HG03064 (cell line): Measurements from ENCODE around the gene SCUBE3.

Source experiments
- ATAC-seq: cut with Tn5 transposase; IDR thresholded peaks from one replicate; pipeline ENCODE4 v1.9.1; 2021; ENCODE audit warnings: low read depth; ENCODE audit not compliant: unreplicated experiment

SCUBE3 gene

DNA sequence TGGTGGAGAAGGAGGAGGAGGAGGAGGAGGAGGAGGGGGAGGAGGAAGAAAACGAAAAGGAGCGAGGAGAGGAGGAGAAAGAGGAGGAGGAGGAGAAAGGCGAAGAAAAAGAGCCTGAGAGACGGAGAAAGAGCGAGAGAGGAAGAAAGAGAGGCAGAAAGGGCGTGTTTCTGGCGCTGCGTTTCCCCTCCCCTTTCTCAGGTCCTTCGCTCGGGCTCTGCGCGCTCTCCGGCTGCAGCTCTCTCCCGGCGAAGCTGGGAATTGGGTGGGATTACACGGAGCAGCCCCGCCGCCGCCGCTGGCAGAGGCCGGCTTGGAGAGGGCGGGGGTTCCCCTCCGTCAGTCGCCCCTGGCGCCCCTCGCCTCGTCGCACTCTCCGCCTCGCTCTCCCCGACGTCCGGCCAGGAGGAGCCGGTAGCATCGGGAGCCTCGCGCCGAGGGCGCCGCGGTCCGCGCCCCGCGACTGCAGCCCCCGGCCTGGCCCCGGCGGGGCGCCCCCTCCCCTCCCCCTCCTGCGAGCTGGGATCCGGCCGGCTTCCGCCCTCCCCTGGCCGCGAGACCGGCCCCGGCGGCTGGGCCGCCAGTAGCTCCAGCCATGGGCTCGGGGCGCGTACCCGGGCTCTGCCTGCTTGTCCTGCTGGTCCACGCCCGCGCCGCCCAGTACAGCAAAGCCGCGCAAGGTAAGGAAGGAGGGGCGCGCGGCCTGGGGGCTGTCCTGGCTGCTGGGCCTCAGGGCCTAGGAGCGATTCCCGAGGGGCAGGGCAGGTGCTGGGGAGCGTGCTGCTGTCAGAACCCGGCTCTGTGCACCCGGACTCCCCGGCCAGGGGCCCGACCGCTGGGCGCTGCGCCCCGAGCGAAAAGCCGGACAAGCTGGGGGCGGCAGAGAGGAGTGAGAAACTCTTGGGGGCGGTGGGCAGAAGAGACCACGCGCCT, at the start of gene SCUBE3:
TSS of gene SCUBE3 (plus strand) at position 133 of the 933 bp plus-strand sequence. CDS start at position 596, 463 bp downstream.
- no peak for ATAC-seq

GRCh38 chr6:35164277-35164676, 49.5 kb upstream of the SCUBE3 start:
- no peak for ATAC-seq

- ATAC-seq: no peak
Observed at GRCh38 chr6:35164868-35165267, 48.9 kb upstream of the SCUBE3 start.

GRCh38 chr6:35165630-35166071, 48.1 kb upstream of the SCUBE3 start:
- ATAC-seq: no peak

- no peak for ATAC-seq
Observed at GRCh38 chr6:35166116-35166515, 47.6 kb upstream of the SCUBE3 start.

DNA sequence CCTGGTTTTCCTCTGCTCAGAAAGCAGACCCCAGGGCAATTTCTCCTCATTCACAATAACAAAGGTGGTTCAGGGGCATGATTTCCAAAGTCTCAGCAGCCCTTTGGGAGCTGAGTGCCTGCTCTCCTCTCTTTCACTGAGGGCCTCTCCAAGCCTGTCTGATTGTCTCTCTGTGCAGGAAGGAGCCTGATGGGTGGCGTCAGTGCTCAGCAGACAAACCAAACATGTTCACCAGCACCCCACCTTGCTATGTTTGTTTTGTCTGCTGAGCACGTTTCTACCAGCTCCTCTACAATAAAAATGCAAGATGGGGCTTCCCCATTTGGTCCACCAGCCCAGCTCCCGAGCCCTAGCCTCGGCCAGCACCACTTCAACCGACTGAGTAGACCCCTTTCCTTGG, 47.2 kb upstream of the SCUBE3 start:
- no peak for ATAC-seq

- no peak for ATAC-seq
Observed at GRCh38 chr6:35167505-35167904, 46.3 kb upstream of the SCUBE3 start.

- no peak for ATAC-seq
Observed at GRCh38 chr6:35168461-35168861, 45.3 kb upstream of the SCUBE3 start.

GRCh38 chr6:35170166-35170565, 43.6 kb upstream of the SCUBE3 start:
- ATAC-seq: no peak

DNA sequence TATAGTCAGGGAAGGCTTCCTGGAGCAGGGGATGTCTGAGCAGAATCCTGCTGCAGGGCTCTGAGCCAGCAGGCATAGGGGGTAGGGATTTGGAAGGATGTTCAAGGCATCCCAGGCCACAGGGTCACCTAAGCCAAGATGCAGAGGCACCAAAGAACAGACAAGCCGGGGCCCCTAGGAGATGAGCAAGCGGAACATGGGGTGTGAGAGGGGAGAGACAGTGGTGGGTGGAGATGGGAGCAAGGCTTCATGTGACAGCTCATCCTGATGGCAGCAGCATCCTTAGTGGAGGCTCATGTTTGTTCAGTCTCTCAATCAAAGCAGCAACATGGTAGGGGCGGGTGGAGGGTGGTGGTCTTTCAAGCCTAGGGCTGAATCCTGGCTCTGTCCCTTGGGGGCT, 42.9 kb upstream of the SCUBE3 start:
- ATAC-seq: no peak

- no peak for ATAC-seq
Observed at GRCh38 chr6:35173044-35173426, 40.7 kb upstream of the SCUBE3 start.

DNA sequence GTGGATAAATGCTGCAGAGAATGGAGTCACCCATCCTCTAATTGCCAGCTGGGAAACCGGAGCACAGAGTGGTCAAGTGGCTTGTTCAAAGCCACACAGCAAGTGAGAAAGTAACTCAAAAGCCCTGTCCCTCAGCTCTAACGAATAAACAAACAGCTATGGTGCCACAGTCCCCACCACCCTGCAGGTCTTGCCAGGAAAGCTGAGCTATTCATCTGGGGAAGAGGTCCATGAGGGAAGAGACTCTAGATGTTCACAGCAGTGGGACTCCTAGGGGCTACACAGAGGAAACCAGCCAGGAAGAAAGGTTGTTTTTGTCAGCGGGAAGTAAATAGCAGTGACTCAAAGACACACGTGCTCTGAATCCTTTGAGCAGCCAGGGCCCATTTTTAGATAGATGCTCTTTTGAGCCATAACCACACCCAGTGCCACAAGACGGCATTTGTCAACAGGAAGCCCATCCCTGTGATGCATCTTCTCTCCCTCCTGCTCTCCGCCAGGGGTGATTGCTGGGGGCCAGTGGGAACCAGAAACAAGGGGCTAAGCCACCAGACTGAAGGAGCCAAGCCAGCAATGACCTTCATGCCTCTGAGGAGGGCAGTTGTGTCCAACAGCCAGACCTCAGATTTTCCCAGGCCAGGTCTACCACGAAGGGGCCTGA, 40.2 kb upstream of the SCUBE3 start:
- ATAC-seq: no peak

DNA sequence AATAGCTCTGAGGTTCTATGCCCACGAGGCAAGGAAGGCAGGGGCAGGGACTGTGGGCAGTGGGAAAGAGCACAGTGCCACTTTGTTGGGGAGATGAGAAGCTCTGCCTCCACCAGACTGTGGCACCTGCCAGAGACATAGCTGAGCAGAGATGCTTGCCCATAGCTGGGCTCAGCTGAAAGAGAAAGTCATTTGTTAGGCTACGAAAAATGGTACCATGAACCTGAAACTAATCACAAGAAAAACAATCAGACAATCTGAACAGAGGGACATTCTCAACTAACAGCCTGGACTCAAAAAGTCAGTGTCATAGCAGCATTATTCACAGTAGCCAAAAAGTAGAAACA, 39.7 kb upstream of the SCUBE3 start:
- no peak for ATAC-seq

GRCh38 chr6:35174501-35174900, 39.3 kb upstream of the SCUBE3 start:
- no peak for ATAC-seq

DNA sequence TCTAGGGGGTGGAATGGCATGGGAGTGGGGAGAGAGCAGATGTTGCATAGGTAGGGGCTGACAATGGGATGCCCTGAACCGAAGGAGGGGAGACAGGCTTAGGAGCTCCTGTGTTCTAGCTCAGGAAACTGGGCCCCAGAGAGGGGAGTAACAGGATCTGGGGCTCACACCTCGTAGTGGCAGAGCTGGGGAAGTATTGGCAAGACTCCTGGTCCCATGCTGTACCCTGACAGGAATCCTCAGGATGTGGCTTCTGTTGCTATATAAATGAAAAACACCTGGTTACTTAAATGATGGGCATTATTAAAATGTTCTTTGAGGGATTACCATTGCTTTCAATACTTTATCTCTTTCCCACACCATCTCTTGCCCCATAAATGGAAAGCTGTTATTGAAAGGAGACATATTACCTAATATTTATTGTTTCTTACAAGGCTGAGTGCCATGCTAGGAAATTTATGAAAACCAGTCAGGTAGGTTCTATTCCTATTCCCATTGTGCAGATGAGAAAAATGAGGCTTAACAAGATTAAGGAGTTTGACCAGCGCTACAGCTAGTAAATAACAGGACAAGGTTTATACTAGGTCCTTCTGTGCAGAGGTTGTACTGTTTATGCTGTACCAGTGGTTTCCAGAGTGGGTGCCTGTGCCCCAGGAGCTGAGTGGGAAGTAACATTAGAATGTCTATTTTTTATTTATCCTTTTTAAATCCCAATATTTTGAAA, 37.3 kb upstream of the SCUBE3 start:
- ATAC-seq: no peak

DNA sequence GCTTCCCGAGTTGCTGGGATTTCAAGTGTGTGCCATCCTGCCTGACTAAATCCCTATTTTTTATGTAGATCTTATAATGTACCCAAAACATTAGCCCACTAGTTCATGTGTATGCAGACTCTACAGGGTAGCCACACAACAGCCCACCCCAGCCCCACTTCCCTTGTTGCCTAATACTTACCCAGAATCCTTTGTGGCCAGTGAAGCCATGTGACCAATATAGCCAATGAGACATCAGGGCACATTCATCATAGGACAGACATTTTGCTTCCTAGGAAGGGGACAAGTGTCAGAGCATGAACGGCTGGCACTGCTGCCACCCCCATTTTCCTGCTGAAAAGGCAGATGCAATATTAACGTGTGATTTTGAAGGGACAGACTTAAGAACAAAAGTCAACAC, 36.6 kb upstream of the SCUBE3 start:
- ATAC-seq: no peak

DNA sequence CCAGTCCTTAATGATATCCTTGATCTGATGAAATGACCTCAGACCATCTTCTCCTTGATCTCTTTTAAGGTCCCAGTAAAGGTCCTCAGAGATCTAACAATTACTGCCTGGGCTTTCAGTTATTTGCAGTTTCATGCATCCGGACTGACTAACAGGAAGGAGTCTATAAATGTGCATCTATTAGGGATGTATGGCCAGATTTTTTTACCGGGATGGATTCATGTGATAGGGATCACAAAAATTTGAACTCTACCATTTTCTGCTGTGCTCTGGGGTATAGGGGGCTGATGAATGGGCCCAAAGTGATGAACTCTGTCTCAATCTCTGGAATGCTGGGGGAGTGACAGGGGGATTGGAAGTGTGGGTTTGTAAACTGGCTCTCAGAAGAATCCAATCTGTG, 36.2 kb upstream of the SCUBE3 start:
- ATAC-seq: no peak

DNA sequence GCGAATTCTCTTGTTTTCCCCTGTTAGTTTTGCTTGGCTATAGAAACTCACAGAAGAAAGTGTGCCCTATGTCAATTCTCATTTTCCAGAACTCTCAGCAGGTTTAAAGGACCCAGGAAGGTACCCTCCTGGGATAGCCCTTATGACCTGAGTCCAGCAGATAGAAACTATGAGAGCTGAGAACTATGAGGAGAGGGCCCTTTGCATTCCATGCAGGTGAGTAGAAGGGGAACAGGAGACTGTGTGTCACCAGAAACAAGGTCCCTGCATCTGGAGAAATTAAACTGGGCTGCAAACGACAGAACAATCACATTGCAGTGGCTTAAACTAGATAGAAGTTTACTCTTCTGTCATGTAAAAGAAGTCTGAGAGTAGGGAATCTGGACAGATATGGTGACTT, 35.7 kb upstream of the SCUBE3 start:
- no peak for ATAC-seq

DNA sequence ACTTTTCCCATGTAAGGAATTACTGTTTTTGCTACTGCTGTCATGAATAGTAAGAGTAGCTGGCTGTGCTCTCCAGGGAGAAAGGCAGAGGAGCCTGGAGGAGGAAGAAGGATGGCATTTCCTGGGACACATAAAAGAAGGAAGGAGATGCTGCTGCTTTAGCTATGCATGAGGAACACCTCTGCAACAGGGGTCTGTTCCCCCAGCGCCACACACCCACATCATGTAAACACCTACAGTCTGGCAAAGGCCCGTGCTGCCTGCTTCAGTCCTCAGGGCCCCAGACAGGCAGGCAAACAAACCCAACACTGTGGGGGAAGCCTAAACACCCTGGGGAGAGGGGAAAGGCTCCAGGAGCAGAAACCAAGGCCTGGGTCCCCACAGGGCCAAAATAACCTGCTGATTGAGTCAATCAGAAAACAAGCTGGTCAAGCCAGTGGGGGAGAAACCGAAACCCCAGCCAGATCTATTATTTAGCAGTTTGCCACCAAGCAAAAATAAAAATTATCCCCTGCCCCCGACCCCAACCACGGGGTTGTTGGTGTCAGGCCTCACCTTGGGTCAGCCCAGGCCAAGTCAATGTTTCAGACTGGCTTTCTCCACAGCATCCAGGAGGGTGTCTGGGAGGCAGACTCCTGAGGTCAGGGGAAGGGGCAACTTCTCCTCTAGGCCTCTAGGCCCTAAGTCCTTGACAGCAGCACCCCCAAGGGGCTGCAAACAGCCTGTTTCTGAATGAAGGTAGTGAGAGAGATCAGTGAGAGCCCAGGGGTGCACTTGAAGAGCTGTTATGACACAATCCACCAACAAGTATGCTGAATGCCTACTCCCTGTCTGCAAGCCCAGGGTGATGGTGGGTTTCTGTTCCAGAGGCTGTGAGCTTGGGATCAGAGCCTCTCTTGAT, 34.6 kb upstream of the SCUBE3 start:
- ATAC-seq: no peak

DNA sequence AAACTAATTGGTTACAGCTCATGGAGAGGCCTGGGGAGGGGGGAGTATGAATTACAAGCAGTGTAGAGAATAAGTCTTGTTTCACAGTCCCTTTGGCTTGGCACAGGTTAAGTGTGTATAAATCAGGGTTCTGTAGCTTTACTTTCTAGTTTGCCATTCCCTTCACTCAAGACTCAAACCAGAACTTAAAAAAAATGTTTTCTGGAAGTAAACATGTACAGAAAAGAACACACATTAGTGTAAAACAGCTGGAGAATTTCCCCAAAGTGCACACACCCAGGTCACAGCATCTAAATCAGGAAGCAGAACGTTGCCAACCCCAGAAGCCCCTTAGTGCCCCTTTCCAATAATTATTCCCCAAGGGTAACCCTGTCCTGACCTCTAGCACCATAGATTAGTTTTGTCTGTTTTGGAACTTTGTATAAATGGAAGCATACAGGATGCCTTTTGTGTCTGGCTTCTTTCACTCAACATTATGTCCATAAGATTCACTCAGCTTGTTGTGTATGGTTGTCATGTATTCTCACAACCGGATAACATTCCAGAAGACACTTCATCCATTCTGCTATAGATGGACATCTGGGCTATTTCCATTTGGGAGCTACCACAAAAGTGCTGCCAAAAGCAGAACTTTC, 33.7 kb upstream of the SCUBE3 start:
- ATAC-seq: no peak
